Endothelial cell of umbilical vein (primary cell): ENCODE data around the gene UROC1.

Experiments
- POLR2A ChIP-seq: IDR thresholded peaks from 2 replicates; pipeline ENCODE4 v1.6.1; 2012; ENCODE audit warnings: low read depth, mild to moderate bottlenecking, control low read depth, low read length
- POLR2AphosphoS5 ChIP-seq: IDR thresholded peaks from 2 replicates; pipeline ENCODE4 v1.6.1; 2012; ENCODE audit warnings: low read depth, mild to moderate bottlenecking, control low read depth, low read length, moderate library complexity; ENCODE audit not compliant: insufficient read depth
- TF ChIP-seq, protein P1 (sequence below), 2 donors: IDR thresholded peaks; 1 replicate in 1 of 2; 2 replicates in 1 of 2; pipeline ENCODE4 v1.5.1; 2011; ENCODE audit warnings: low read length in 2 of 2, mild to moderate bottlenecking in 2 of 2, moderate library complexity in 2 of 2, control low read depth in 1 of 2, inconsistent platforms in 1 of 2, low read depth in 1 of 2; ENCODE audit not compliant: insufficient read depth in 1 of 2; ENCODE audit errors: extremely low read depth in 1 of 2

DNA sequence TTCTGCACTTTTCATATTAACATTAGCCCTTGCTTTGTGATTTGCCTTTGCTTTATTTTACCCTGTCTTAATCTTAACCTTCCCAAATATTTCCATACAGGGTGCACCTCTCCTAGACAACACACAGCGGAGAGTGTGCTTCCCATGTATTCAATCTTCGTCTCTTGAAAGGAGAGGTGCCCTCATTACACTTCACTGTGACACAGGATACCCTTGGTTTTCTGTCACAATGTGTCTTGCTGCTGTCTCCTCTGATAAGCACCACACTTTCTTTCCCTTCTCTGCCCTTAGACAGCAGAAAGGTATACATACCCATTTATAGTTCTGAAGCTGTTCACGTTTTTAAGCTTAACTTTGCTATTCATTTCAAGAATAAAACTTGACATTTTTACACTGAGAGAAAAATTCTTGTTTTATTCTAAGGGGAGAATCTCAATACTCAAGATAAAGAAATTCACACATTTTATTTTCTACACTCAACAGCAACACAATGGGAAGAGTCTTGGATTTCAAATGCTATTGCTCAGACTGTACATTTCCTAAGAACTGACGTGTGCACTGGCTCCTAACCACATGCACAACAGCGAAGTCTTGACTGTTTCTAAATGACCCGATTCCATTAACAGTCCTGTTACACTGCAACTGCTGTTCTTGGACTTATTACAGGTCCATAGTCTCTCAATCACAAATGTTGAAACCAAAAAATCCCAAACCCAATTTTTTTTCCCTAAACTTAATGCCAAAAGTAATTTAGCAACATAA lies 63.0 kb downstream of the UROC1 start:
- TF ChIP-seq, protein P1, sequence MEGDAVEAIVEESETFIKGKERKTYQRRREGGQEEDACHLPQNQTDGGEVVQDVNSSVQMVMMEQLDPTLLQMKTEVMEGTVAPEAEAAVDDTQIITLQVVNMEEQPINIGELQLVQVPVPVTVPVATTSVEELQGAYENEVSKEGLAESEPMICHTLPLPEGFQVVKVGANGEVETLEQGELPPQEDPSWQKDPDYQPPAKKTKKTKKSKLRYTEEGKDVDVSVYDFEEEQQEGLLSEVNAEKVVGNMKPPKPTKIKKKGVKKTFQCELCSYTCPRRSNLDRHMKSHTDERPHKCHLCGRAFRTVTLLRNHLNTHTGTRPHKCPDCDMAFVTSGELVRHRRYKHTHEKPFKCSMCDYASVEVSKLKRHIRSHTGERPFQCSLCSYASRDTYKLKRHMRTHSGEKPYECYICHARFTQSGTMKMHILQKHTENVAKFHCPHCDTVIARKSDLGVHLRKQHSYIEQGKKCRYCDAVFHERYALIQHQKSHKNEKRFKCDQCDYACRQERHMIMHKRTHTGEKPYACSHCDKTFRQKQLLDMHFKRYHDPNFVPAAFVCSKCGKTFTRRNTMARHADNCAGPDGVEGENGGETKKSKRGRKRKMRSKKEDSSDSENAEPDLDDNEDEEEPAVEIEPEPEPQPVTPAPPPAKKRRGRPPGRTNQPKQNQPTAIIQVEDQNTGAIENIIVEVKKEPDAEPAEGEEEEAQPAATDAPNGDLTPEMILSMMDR (IDR thresholded peaks at IDR 0.05; ENCODE audit: extremely low read depth in 1 of 2, insufficient read depth in 1 of 2, low read depth in 1 of 2, low read length in 2 of 2): no peak
- TF ChIP-seq POLR2AphosphoS5: no peak
- TF ChIP-seq POLR2A: no peak
